ENCODE results near the gene AP2A1.
"Not testable (repeated sequence)": the region's sequence is repeated elsewhere in the genome, so short reads cannot be mapped to it uniquely, and the experiment has no call there.

Gene AP2A1

DNA sequence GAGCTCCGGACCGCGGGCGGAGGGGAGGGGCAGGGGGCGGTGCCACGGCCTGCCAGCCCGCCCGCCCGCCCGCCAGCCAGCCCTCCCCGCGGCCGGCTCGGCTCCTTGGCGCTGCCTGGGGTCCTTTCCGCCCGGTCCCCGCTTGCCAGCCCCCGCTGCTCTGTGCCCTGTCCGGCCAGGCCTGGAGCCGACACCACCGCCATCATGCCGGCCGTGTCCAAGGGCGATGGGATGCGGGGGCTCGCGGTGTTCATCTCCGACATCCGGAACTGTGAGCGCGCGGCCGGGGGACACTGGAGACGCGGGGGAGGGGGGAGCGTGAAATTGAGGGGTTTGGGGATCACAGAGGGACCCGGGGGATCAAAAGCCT lies at the start of gene AP2A1:
TSS of gene AP2A1 (plus strand) at position 72 of the 370 bp plus-strand sequence. CDS start at position 205, 133 bp downstream.
- Histone ChIP-seq H3K4me3 (peak within 1 kb of the TSS; percentile 99), H3K27ac (peak within 1 kb of the TSS; percentile 91 to 96)
- TF ChIP-seq, protein P1, sequence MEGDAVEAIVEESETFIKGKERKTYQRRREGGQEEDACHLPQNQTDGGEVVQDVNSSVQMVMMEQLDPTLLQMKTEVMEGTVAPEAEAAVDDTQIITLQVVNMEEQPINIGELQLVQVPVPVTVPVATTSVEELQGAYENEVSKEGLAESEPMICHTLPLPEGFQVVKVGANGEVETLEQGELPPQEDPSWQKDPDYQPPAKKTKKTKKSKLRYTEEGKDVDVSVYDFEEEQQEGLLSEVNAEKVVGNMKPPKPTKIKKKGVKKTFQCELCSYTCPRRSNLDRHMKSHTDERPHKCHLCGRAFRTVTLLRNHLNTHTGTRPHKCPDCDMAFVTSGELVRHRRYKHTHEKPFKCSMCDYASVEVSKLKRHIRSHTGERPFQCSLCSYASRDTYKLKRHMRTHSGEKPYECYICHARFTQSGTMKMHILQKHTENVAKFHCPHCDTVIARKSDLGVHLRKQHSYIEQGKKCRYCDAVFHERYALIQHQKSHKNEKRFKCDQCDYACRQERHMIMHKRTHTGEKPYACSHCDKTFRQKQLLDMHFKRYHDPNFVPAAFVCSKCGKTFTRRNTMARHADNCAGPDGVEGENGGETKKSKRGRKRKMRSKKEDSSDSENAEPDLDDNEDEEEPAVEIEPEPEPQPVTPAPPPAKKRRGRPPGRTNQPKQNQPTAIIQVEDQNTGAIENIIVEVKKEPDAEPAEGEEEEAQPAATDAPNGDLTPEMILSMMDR (IDR thresholded peaks at IDR 0.05) = no peak
- DNase-seq (ENCODE audit: low spot score) = no peak

DNA sequence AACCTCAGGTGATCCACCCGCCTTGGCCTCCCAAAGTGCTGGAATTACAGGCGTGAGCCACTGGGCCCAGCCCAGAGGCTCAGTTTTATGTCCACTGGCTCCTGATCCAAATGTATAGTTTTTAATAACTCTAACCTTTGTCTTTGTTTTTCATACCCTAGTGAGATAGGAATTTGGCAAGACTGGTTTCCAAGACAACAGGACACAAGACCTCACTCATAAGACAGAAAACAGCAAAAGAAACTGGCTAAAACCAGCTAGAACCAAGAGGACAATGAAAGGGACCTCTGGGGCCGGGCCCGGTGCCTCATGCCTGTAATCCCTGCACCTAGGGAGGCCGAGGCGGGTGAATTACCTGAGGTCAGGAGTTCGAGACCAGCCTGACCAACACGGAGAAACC lies 48.3 kb upstream of the AP2A1 start:
- Histone ChIP-seq H3K27ac (no peak overlapping the region), H3K4me3 (peak overlapping the region; percentile 65)
- TF ChIP-seq, protein P1 (IDR thresholded peaks at IDR 0.05) = no peak

DNA sequence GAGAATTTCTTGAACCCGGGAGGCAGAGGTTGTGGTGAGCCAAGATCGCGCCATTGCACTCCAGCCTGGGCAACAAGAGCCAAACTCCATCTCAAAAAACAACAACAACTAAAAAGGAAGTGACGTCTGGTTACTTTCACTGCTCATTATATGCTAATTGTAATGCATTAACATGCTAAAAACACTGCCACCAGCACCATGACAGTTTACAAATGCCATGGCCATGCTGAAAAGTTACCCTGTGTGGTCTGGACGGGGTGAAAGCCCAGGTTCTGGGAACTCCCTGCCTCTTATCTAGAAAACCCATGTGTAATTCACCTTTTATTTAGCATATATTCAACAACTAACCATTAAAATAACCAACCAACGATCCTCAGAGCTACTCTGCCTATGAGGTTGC lies 47.8 kb upstream of the AP2A1 start:
- DNase-seq (ENCODE audit: low spot score) = no peak
- Histone ChIP-seq H3K27ac (no peak overlapping the region), H3K4me3 (no peak overlapping the region)
- TF ChIP-seq, protein P1 (IDR thresholded peaks at IDR 0.05) = no peak

More for the DNA sequence above, 48.3 kb upstream of the AP2A1 start:
- no peak for DNase-seq (ENCODE audit: low spot score)

DNA sequence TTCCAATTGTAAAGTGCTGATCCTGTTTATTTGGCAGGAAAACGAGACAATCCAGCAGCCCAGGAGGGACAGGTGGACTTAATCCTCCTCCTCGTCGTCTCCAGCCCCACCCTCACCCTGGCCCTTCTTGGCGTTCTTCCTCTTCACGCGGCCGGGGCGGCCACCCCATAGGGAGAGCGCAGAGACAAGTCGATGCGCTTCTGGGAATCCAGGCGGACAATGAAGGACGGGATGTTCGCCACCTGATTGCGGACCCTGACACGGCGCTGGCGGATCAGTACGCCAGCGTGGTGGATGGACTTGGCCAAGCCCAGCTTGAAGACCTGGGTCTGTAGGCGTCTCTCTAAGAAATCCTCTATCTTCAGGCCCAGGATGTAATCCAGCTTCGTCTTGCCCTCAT lies 47.4 kb upstream of the AP2A1 start:
- H3K27ac ChIP-seq; H3K4me3 ChIP-seq; DNase-seq (ENCODE audit: low spot score): not testable (repeated sequence)

DNA sequence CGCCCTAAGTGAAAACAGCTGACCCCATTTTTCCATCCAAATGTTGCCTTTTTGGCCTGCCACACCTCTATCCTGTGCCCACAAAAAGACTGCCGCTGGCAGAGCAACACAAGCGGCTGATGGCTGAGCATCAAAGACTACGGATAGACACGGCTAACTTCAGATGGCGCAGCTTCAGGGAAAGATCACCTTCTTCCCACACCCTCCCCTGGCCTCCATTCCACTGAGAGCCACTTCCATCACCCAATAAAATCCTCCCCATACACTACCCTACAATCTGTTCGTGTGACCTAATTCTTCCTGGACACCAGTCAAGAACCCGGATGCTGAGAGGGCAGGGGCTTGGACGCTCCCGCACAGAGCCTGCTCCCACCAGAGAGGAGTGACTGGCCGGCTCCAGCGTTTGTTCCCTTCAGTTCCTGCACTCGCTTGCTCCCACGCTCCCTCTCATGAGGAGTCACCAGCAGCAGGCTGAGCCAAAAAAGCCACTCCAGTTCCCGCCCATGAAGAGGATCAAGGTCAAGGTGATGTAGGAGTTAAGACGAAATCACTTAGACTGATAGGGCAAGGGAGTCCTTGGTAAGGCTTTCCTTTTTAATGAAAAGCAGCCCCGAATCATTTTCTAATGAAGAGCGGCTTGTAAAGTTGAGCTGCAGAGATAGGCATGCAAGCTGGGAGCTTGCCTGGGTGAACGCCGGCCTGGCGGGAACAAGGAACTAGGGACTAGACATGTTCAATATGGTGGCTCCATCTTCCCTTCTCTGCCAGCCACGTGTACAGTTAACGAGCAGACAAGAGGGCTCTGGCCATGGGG lies 39.4 kb upstream of the AP2A1 start:
- Histone ChIP-seq H3K4me3 (no peak overlapping the region), H3K27ac (peak overlapping the region in 1 of 2 donors; percentile 57)
- TF ChIP-seq, protein P1 (IDR thresholded peaks at IDR 0.05) = no peak
- DNase-seq (ENCODE audit: low spot score) = no peak

DNA sequence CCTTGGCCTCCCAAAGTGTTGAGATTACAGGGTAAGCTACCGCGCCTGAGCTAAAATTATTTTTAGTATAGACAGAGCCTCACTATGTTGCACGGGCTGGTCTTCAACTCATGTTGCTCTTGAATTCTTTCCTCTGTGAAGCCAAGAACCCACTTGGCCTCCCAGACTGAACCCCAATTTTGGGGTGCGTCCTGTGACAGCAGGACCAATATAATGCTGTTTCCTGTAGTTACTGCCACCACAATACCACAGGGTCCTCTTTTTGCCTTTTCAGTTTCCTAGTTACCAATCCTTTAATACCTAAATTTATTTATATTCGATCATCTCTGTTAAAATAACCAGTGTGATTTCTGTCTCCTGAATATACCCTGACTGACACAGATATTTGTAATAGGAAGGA lies 36.6 kb upstream of the AP2A1 start:
- no peak overlapping the region for H3K4me3 ChIP-seq
- H3K27ac ChIP-seq = no peak overlapping the region
- TF ChIP-seq, protein P1 (IDR thresholded peaks at IDR 0.05) = no peak
- DNase-seq (ENCODE audit: low spot score) = no peak

DNA sequence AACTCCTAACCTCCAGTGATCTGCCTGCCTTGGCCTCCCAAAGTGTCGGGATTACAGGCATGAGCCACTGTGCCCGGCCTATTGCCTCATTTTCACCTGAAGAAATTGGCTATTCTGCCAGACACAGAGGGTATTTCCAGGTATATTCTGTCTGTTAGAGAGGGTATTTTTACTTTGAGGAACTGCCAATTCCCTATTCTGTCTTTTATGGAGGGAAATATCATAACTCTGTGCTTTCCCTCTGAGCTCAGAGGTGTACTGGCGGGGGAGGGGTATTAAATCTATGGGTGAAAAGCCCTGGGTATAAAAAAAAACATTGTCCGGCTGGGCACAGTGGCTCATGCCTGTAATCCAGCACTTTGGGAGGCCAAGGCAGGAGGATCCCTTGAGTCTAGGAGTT lies 28.5 kb upstream of the AP2A1 start:
- TF ChIP-seq, protein P1 (IDR thresholded peaks at IDR 0.05) = no peak
- no peak for DNase-seq (ENCODE audit: low spot score)
- H3K27ac ChIP-seq = no peak overlapping the region

More for the DNA sequence above, 28.5 kb upstream of the AP2A1 start:
- H3K4me3 ChIP-seq = no peak overlapping the region

Data from coronary artery (tissue), 2 donors.